ENCODE data around the gene CACNA2D3.

DNA sequence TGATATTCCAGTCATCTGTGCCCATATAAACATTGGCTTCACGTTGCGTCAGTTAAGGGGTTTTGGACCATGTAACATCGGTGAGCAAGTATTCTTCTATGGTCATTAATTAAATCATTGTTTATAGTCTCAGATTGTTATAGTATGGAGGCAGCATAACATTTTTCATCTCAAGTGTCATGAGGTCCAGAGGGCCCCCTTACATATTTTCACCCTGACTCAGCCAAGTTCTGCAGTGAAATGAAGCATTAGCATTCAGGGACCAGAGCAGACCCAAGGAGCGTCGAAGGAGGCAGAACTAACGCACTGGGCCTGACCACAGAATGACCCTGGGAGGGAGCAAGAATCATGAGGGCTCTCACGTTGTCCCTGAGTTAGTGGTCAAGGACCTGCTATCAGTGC, 634.0 kb downstream of the CACNA2D3 start:
- TF ChIP-seq POLR2AphosphoS5 (IDR thresholded peaks at IDR 0.05; ENCODE audit: low read depth, low read length) (no peak), TAF1 (IDR thresholded peaks at IDR 0.05; ENCODE audit: borderline replicate concordance, insufficient read depth, low read length) (no peak)
